GM19455 (cell line): ENCODE results near the gene CCSER2.
"Not testable (repeated sequence)": the region's sequence is repeated elsewhere in the genome, so short reads cannot be mapped to it uniquely, and the experiment has no call there.

Source experiments
- ATAC-seq: cut with Tn5 transposase; IDR thresholded peaks from one replicate; pipeline ENCODE4 v1.9.1; 2021; ENCODE audit not compliant: unreplicated experiment

CCSER2 gene

DNA sequence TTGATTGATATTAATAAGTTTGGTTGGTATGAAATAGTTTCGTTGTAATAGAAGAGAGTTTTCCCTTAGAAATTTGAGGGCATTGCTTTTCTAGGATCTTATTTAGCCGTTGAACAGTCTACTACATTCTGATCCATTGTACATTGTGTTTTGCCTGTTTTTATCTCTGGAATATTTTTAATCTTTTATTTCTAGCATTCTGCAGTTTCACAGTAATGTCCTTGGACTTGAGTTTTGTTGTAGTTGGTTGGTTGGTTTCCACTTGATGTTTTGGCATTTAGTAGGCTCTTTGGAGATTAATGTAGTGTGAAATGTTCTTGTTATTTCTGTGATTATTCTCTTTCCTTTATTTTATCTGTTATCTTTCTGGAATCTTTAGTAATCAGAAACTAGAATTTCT, 112.4 kb downstream of the CCSER2 start:
- ATAC-seq, result no peak

DNA sequence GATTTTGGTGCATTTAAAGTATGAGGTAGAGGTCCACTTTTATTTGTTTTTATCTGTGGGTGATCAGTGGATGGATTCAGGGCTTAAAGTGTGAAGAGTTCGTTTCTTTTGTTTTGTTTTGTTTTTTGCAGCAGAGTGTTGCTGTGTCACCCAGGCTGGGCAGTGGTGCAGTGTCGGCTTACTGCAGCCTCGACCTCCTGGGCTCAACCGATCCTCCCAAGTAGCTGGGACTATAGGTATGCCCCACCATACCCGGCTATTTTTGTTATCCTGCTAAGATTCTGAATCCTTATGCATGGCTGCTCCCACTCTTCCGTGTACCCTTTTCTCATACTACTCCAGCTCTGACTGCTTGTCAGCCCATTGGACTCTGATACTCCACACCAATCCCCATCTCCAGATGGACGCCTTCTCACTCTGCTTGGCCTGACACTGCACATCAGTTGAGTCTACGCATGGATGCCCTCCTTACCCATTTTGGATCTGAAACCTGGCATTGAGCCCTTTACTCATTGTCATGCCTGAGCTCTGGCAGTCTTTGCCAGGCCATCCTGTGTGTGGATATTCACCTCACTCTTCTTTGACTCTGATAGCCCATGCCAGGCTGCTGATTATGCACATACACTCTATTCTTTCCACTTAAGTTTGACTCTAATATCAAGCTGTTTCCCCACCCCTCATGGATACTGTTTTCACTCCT, 119.5 kb downstream of the CCSER2 start:
- no peak for ATAC-seq

DNA sequence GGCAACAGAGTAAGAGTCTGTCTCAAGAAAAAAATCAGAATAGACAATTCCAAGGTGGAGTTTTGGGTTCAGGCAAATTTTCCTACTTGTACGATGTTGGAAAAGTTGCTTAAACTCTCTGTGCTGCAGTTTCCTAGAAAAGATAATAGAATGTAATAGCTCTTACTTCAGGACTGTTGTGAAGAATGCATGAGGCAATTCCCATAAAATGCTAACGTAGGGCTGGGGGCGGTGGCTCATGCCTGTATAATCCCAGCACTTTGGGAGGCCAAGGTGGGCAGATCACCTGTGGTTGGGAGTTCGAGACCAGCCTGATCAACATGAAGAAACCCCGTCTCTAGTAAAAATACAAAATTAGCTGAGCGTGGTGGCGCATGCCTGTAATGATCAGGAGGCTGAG, 121.0 kb downstream of the CCSER2 start:
- not testable (repeated sequence) for ATAC-seq

DNA sequence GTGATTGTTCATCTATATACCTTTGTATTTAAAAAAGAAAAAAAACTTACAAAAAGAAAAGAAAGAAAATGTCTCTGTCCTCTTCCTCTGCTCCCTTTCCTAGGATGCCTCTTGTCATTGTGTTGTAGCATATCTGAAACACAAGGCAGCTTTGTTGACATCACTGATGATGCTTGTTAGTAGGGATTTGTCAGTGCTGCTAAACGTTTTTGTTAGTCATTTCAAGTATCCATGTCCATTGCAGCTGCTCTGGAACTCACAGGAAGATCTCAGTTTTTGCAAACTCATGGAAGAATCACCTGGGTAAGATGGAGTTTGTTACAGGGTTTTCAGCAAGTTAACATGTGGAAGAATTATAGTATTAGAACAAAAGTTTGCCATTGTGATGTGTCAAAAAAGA, 123.6 kb downstream of the CCSER2 start:
- ATAC-seq, result no peak

GRCh38 chr10:84453303-84453702, 124.9 kb downstream of the CCSER2 start:
- no peak for ATAC-seq

DNA sequence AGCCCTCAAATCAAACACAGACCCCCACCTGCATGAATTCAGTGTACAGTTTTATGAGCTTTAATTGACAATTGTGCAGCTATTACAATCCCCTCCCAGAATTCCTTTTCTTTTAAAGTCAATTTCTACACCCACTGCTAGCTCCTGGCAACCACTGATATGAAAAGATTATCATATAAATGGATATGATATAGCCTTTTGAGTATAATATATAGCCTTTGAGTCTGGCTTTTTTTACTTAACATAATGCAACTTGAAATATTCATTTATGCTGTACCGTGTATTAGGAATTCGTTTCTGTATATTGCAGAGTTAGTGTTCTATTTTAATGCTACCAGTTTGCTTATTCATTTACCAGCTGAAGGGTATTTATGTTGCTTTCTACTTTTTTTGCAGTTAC, 127.7 kb downstream of the CCSER2 start:
- ATAC-seq, result no peak

DNA sequence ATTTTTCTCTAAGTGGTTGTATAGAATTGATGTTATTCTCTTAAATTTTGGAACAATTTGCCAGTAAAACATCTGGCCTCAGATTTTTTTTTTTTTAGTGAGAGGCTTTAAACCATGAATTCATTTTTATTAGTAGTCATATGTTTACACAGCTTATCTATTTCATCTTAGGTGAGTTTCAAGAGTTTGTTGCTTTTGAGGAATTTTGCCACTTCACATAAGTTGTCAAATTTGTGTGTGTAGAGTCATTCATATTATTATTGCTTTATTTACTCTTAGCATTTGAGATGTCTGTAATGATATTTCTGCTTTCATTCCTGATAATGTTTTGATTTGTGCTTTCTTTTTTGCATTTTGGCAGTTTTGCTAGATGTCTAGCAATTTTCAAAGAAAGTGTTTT, 132.1 kb downstream of the CCSER2 start:
- no peak for ATAC-seq

- ATAC-seq, result no peak
Measured at GRCh38 chr10:84469470-84469869, 141.1 kb downstream of the CCSER2 start.

GRCh38 chr10:84473136-84473535, 144.7 kb downstream of the CCSER2 start:
- ATAC-seq, result no peak

- no peak for ATAC-seq
Measured at GRCh38 chr10:84477398-84478128, 149.2 kb downstream of the CCSER2 start.

DNA sequence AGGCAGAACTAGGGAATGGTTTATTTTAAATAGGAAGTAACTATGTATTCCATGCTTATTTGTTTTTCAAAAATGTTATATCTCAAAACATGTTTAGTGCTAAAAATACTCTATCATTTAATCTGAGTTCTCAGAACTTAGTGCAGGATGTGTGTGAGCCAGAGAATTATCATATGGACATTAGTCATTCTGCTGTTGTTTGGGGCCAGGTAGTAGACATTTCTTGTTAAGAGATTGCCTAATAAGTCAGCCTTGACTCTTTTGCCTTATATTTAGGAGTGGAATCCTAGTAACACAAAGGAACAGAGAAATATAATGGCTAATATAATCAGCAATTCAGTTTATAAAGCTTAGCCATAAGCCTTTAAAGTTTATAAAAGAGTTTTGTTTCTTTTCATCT, 149.8 kb downstream of the CCSER2 start:
- ATAC-seq, result no peak

DNA sequence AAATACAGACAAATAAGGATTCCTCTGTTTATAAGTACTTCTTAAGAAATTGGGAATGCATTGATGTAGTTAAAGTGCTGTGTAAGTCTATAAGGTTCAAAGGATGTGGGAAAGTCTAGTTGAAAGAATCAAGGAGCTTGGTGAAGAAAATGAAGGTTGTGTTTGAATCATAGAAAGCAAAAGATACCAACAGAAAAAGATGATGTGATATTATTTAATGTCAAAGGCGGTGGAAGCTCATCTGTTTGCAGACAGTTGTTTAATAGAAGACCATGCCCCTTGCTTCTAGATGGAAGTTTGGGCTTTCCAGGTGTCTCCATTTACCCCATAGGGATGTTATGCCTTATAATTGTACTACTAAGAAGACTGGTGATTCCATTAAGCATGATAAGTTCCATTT, 150.3 kb downstream of the CCSER2 start:
- no peak for ATAC-seq

GRCh38 chr10:84484541-84484940, 156.2 kb downstream of the CCSER2 start:
- no peak for ATAC-seq

DNA sequence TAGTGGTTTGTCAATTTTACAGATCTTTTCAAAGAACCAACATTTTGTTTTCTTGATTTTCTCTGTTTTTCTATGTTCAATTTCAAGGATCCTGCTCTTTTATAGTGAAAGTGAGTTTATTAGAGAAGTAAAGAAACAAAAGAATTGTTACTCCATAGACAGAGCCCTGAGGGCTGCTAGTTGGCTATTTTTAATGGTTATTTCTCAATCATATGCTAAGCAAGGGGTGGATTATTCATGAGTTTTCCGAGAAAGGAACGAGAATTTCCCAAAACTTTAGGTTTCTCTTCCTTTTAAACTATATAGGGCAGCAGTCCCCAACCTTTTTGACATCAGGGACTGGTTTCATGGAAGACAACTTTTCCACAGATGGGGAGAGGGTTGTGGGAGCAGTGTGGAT, 165.0 kb downstream of the CCSER2 start:
- no peak for ATAC-seq

- no peak for ATAC-seq
Measured at GRCh38 chr10:84493951-84494848, 165.8 kb downstream of the CCSER2 start.

DNA sequence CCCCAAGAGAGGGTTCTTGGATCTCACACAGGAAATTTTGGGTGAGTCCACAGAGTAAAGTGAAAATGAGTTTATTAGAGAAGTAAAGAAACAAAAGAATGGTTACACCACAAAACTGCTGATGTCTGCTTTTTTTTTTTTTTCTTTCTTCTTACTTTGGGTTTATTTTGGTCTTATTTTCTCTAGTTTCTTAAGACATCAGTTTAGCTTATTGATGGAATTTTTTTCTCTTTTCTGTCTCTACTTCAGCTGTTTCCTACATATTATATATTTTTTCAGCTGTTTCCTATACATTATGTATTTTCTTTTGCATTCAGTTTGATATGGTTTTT, 166.4 kb downstream of the CCSER2 start:
- ATAC-seq, result no peak

DNA sequence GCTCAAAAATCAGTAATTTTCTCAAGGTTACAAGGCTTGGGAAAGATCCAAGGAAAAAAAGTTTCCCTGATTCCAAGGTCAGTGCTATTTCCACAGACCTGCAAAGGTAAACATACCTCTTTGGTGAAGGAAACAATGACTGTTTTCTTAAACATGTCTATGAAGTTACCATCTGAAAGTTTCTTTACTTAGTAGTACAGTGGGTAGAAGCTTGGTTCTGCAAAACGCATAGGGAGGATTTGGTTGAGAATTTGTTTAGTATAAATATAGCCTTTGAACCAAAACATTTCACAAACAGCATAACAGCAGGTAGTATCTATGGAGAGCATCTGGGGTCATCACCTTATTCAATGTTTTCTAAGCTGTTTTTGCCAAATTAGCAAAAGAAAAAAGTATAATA, 169.6 kb downstream of the CCSER2 start:
- ATAC-seq, result no peak

- ATAC-seq, result not testable (repeated sequence)
Measured at GRCh38 chr10:84499039-84499438, 170.7 kb downstream of the CCSER2 start.

- no peak for ATAC-seq
Measured at GRCh38 chr10:84499846-84500245, 171.5 kb downstream of the CCSER2 start.

DNA sequence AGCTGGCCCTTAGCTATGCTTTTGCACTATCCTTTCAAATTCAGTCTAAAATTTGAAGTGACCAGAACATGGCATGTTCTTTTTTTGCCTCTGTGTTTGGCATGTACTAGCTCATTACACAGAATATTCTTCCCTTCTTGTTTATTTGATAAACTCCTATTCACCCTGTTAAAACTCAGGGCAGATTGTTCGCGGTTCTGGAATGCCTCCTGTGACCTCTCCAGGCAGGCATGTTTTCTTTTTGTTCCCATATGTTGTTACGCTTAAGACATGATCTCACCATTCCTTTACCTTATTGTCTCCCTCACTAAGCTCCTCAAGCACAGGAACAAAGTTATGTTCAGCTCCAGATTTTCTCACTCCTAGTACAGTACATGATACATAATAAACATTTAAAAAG, 181.7 kb downstream of the CCSER2 start:
- ATAC-seq, result no peak

GRCh38 chr10:84511106-84511505, 182.7 kb downstream of the CCSER2 start:
- no peak for ATAC-seq
